Measurements from ENCODE around the gene LRBA.
"Not testable (repeated sequence)": the region's sequence is repeated elsewhere in the genome, so short reads cannot be mapped to it uniquely, and the experiment has no call there.

Gene LRBA

GRCh38 chr4:151022586-151022985, 7.5 kb upstream of the LRBA start:
- no peak for DNase-seq (ENCODE audit: low read depth in 1 of 2, low spot score in 1 of 2)

- DNase-seq (ENCODE audit: low read depth in 1 of 2, low spot score in 1 of 2), result no peak
Measured at GRCh38 chr4:151021637-151022334, 6.7 kb upstream of the LRBA start.

- DNase-seq (ENCODE audit: low read depth in 1 of 2, low spot score in 1 of 2), result peak; percentile 60 to 63
Measured at GRCh38 chr4:151015459-151016347, 619 bp upstream of the LRBA start.

GRCh38 chr4:151013944-151014343, 1.1 kb downstream of the LRBA start:
- no peak for DNase-seq (ENCODE audit: low read depth in 1 of 2, low spot score in 1 of 2)

GRCh38 chr4:151013491-151013890, 1.6 kb downstream of the LRBA start:
- DNase-seq (ENCODE audit: low read depth in 1 of 2, low spot score in 1 of 2), result no peak

- peak in 1 of 2 donors; percentile 6 for DNase-seq (ENCODE audit: low read depth in 1 of 2, low spot score in 1 of 2)
Measured at GRCh38 chr4:151012820-151013219, 2.3 kb downstream of the LRBA start.

GRCh38 chr4:151012376-151012775, 2.7 kb downstream of the LRBA start:
- no peak for DNase-seq (ENCODE audit: low read depth in 1 of 2, low spot score in 1 of 2)

DNA sequence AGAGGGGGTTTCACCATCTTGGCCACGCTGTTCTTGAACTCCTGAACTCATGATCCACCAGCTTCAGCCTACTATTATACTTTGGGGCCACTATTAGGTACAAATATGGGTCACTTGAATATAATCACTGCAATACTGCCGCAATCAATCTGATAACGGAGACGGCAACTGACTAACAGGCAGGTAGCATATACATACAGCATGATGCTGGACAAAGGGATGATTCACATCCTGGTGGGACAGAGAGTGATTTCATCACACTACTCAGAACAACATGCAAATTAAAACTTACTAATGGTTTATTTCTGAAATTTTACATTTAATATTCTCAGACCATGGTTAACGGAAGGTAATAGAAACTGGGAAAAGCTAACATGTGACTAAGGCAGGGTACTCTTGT, 10.9 kb downstream of the LRBA start:
- DNase-seq (ENCODE audit: low read depth in 1 of 2, low spot score in 1 of 2), result no peak

- DNase-seq (ENCODE audit: low read depth in 1 of 2, low spot score in 1 of 2), result no peak
Measured at GRCh38 chr4:151000747-151001429, 14.2 kb downstream of the LRBA start.

DNA sequence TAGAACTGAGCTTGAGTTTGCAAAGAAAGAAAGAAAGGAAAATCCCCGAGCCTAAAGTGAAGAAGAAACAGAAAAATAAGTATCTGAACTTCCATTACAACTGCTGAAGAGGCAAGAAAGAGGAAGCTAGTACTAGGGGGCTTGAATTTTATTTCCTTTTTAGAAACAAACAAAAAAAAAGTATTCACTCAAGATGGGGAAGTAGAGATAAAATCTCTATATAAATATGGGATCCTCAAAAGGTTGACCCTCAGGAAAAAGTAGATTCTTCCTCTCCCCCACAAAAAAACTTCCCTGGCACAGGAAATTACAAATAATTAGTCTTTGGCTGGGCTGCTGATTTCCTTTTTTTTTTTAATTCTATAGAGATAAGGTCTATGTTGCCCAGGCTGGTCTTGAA, 16.0 kb downstream of the LRBA start:
- DNase-seq (ENCODE audit: low read depth in 1 of 2, low spot score in 1 of 2), result no peak

DNA sequence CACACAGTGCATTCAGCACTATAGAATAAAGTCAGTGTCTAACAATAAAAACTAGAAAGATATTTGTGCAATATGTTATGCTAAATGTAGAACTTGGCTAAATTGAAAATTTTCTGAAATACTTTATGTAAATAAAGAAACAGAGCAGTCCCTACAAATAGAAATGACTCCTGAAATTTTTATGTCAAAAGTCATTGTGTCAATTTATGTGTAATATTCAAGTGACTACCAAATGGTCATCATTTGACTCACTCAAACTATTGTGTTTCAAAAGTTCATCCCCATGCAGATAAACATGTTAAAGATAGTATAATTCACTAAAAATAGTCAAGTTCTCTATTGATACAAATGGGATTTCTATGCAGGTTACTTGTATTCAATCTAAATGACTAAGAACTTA, 17.9 kb downstream of the LRBA start:
- DNase-seq (ENCODE audit: low read depth in 1 of 2, low spot score in 1 of 2), result no peak

- no peak for DNase-seq (ENCODE audit: low read depth in 1 of 2, low spot score in 1 of 2)
Measured at GRCh38 chr4:150994721-150995120, 20.4 kb downstream of the LRBA start.

- DNase-seq (ENCODE audit: low read depth in 1 of 2, low spot score in 1 of 2), result not testable (repeated sequence)
Measured at GRCh38 chr4:150993577-150993976, 21.5 kb downstream of the LRBA start.

GRCh38 chr4:150990993-150991392, 24.1 kb downstream of the LRBA start:
- DNase-seq (ENCODE audit: low read depth in 1 of 2, low spot score in 1 of 2), result no peak

DNA sequence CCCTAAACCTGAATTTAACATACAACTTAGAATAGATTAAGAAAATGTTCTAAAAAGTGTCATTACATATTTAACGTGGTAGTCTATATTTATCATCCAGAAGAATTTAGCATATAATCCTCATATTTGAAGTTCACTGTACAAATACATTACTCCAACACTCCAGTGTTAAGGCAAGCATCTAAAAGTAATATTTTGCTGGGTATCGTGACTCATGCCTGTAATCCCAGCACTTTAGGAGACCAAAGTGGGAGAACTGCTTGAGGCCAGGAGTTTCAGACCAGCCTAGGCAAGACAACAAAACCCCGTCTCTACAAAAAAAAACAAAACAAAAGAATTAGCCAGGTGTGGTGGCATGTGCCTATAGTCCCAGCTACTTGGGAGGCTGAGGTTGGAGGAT, 24.8 kb downstream of the LRBA start:
- no peak for DNase-seq (ENCODE audit: low read depth in 1 of 2, low spot score in 1 of 2)

- no peak for DNase-seq (ENCODE audit: low read depth in 1 of 2, low spot score in 1 of 2)
Measured at GRCh38 chr4:150988238-150988637, 26.8 kb downstream of the LRBA start.

DNA sequence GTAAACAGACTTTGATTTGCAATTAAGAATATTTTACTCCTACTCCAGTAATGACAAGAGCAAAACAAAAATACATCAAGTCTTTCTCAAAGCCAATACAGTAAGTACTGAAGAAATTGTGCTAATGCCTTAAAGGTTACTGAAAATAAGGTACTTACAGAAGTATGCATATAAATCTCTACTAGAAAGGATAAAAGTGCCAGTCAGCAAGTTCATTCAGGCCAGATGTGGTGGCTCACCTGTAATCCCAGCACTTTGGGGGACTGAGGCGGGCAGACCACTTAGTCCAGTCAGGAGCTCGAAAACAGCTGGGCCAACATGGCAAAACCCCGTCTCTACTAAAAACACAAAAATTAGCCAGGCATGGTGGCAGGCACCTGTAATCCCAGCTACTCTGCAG, 27.9 kb downstream of the LRBA start:
- DNase-seq (ENCODE audit: low read depth in 1 of 2, low spot score in 1 of 2), result no peak

GRCh38 chr4:150986085-150986484, 29.0 kb downstream of the LRBA start:
- peak in 1 of 2 donors; percentile 40 for DNase-seq (ENCODE audit: low read depth in 1 of 2, low spot score in 1 of 2)

DNA sequence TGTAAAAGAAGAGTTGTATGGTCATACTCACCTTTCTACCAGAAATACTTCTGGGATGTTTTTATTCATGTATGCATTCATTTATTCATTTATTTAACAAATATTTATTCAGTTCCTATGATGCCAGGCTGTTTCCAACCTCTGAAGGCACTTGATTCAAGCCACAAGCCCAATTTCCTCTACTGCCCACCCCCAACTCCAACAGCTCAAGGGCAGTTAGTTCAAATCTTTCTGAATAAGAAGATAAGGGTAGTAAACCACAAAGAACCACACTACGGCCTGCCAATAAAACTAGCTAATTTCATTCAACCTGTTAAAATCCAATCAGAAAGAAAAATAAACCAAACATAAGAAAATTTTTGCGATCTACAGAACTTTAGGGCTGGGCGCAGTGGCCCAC, 31.2 kb downstream of the LRBA start:
- DNase-seq (ENCODE audit: low read depth in 1 of 2, low spot score in 1 of 2), result no peak

GRCh38 chr4:150982557-150983233, 32.4 kb downstream of the LRBA start:
- no peak for DNase-seq (ENCODE audit: low read depth in 1 of 2, low spot score in 1 of 2)
